Measurements from ENCODE around the gene MTMR12.

Gene MTMR12

DNA sequence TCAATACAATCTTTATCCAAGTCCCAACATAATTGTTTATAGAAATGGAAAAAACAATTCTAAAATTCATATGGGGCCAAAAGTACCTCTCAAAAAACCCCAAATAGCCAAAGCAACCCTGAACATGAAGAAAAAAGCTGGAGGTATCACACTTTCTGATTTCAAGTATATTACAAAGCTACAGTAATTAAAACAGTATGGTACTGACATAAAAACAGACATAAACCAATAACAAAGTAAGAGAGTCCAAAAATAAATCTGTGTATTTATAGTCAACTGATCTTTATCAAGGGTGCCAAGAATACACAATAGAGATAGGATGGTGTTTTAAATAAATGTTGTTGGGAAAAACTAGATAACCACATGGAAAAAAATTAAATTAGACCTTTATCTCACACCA lies 125.1 kb downstream of the MTMR12 start:
- no peak for DNase-seq (ENCODE audit: low read depth, low spot score)
- no peaks in the 10 kb centered on the region for H3K4me1 ChIP-seq (ENCODE audit: insufficient read depth, insufficient read length)
- TF ChIP-seq SUZ12 (IDR thresholded peaks at IDR 0.05; ENCODE audit: extremely low read depth, insufficient read depth, insufficient read length) (no peak), YY1 (IDR thresholded peaks at IDR 0.05; ENCODE audit: insufficient read depth, insufficient read length) (no peak), ZNF274 (IDR thresholded peaks at IDR 0.05; ENCODE audit: low read depth, low read length) (no peak)
- no peak overlapping the region for H3K9ac ChIP-seq (ENCODE audit: insufficient read length, low read depth)
- no peaks in the 10 kb centered on the region for H3K27me3 ChIP-seq (ENCODE audit: insufficient read depth, insufficient read length)
- H3K36me3 ChIP-seq (ENCODE audit: insufficient read depth, insufficient read length, low read length): no peaks in the 10 kb centered on the region
- no peak overlapping the region for H3K4me3 ChIP-seq (ENCODE audit: insufficient read length, low read depth)
- H3K9me3 ChIP-seq (ENCODE audit: insufficient read depth, low read length): no peaks in the 10 kb centered on the region

- H3K9ac ChIP-seq (ENCODE audit: insufficient read length, low read depth): no peak overlapping the region
- H3K4me3 ChIP-seq (ENCODE audit: insufficient read length, low read depth): no peak overlapping the region
- no peaks in the 10 kb centered on the region for H3K4me1 ChIP-seq (ENCODE audit: insufficient read depth, insufficient read length)
- TF ChIP-seq SUZ12 (IDR thresholded peaks at IDR 0.05; ENCODE audit: extremely low read depth, insufficient read depth, insufficient read length): no peak
- TF ChIP-seq YY1 (IDR thresholded peaks at IDR 0.05; ENCODE audit: insufficient read depth, insufficient read length): no peak
- no peak for TF ChIP-seq ZNF274 (IDR thresholded peaks at IDR 0.05; ENCODE audit: low read depth, low read length)
- H3K9me3 ChIP-seq (ENCODE audit: insufficient read depth, low read length): no peaks in the 10 kb centered on the region
- no peaks in the 10 kb centered on the region for H3K36me3 ChIP-seq (ENCODE audit: insufficient read depth, insufficient read length, low read length)
- no peaks in the 10 kb centered on the region for H3K27me3 ChIP-seq (ENCODE audit: insufficient read depth, insufficient read length)
- DNase-seq (ENCODE audit: low read depth, low spot score): no peak
Observed at GRCh38 chr5:32182463-32183063, 130.2 kb downstream of the MTMR12 start.
